ENCODE measurements around the gene TAS1R3. TPM values are rescaled to one million over a fixed set of nuclear protein-coding genes. Genes with fewer than 3 reads are reported as not detected.
"Not testable (repeated sequence)": the region's sequence is repeated elsewhere in the genome, so short reads cannot be mapped to it uniquely, and the experiment has no call there.

Gene TAS1R3
- total RNA-seq, 1 donor from 2014 or later: 0.40 TPM

DNA sequence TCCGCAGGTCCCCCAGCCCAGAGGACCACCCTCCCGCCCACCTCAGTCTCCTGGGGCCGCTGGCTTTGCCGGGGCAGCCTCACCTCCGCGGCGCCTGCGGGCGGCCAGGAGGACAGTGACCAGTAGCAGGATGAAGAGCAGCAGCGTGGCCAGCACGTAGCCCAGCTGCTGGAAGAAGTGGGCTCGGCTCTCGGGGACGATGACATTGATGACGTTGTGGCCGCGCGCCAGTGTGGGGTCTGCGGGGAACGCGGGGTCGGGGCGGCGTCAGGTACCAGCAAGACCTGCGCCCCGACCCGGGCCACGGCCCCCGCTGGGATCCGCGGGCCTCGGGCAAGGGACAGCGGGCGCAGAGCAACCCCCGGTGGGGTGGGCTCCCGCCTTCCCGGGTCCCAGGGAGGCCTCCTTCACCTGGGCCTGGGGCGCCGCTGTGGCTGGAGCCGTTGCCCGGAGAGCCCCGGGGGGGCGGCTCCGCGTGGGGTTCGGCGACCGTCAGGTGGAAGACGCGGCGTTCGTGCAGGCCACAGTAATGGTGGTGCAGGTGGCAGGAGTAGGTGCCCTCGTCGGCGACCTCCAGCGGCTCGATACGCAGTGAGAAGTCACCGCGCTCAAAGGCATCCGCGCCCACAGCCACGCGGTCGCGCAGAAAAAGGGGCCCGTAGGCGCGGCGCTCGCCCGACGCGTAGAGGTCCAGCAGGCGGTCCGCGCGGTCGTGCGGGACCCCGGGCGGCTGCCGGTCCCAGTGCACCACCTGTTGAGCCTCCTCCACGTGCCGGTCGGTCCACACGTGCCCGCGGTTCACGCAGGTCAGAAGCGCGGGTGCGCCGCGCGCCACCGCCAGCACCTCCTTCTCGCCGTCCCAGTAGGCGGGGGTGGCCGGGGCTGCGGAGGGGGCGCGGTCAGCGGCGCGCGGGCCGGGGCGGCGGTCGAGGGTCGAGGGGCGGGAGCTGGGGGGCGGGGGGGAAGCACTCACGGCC is 23.5 kb downstream of the TAS1R3 start:
- no peak for DNase-seq (ENCODE audit: low spot score)

DNA sequence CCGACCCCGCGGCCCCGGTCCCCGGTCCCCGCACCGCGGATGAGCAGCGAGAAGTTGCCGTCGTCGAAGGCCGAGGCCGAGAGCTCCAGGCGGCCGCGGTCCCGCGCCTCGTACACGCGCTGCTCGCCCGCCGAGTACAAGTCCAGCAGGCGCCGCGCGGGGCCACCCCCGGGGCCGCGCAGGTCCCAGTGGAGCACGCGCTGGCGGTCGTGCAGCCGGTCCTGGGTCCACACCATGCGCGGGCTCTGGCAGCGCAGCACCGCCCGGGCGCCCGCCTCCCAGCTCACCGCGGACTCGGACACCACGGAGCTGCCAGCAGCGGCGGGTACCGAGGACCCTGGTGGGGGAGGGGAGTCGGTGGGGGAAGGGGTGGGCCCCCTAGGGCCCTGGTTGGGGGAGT is 24.3 kb downstream of the TAS1R3 start:
- DNase-seq (ENCODE audit: low spot score): no peak

DNA sequence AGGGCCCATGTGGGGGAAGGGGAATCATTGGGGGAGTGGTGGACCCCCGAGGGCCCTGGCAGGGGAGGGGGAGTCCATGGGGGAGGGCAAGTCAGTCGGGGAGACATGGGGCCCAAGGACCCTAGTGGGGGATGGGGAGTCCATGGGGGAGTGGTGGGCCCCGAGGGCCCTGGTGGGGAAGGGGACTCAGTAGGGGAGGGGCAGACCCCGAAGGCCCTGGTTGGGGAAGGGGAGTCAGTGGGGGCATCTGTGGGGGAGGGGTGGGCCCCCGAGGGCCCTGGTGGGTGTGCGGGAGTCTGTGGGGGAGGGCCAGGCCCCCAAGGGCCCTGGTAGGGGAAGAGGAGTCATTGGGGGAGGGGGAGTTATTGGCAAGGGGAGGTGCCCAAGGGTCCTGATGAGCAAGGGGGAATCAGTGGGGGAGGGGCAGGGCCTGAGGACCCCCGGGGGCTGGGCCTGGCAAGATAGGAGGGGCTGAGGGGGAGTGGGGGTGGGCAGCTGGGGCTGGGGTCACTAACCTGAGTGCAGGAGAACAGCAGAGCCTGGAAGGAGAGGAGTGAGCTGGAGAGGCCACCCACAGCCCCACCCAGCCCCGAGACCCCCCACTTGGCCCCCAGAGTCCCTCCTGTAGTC is 25.2 kb downstream of the TAS1R3 start:
- no peak for DNase-seq (ENCODE audit: low spot score)

DNA sequence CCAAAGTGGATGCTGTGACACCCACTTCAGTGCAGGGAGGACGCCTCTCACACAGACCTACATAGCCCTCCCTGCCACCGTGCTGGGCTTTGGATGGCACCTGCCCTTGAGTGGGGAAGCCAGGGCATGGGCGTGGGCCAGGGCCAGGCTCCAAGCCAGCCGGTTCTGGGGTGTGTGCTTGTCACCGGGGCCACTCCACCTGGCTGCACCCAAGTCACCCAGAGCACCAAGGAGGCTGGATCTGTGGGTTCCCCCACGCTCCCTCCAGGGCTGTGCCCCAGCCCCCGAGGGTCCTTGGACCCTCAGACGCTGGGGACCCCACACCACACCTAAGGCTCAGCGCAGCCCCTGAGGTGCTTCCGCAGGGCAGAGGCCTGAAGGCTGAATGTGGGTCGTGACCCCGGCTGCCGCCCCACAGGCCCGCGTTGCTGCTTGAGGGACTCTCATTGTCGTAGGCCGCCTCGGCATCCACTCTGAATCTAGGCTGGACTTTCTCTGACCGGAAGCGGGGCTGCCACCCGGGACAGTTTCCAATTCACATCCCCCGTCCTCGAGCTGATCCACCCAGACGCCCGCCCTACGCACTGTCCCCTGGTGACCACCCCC is 25.8 kb downstream of the TAS1R3 start:
- DNase-seq (ENCODE audit: low spot score): no peak

GRCh38 chr1:1357871-1358432 is 26.9 kb downstream of the TAS1R3 start:
- DNase-seq (ENCODE audit: low spot score): no peak

DNA sequence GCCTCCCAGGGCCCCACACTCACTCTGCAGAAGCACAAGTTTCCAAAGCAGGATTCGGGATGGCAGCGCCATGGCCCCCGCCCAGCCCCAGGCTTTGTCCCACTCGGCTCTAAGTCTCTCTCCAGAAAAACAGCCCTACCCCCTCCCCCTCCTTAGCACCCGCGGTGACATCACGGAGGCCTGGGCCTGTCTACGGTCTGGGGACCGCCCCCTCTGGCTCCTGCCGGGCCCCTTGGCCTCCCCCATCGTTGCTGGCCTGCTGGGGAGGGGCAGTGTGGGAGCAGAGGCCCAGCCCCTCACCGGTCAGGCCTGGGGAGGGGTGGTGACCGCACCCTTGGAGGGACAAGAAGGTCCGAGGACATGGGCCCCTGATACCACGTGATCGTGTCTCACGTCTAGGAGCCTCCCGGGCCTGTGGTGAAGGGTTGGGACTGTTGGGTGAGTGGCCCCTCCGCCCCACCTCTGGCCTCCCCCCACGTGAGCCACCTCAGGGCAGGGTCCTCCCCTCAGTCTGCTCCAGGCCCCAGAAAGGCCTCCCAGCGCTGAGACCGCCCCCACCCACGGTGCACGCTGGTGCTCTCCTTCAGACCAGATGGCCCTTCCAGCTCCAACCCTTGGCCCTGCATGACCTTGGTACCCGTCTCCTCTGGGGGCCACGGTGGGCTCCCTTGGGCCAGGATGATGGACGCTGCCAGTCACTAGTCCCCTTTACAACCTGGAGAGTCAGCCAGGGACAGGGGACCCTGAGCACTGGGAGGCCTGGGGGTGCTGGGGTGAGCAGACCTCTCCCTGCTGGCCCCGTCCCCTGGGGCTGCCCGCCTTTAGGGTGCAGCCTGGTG is 27.6 kb downstream of the TAS1R3 start, which contains the start of gene MXRA8:
TSS of gene MXRA8 (minus strand) at position 123 of the 839 bp plus-strand sequence. CDS start at position 72, 51 bp downstream.
- peak; percentile 60 for DNase-seq (ENCODE audit: low spot score)

GRCh38 chr1:1359308-1359663 is 28.2 kb downstream of the TAS1R3 start:
- no peak for DNase-seq (ENCODE audit: low spot score)

DNA sequence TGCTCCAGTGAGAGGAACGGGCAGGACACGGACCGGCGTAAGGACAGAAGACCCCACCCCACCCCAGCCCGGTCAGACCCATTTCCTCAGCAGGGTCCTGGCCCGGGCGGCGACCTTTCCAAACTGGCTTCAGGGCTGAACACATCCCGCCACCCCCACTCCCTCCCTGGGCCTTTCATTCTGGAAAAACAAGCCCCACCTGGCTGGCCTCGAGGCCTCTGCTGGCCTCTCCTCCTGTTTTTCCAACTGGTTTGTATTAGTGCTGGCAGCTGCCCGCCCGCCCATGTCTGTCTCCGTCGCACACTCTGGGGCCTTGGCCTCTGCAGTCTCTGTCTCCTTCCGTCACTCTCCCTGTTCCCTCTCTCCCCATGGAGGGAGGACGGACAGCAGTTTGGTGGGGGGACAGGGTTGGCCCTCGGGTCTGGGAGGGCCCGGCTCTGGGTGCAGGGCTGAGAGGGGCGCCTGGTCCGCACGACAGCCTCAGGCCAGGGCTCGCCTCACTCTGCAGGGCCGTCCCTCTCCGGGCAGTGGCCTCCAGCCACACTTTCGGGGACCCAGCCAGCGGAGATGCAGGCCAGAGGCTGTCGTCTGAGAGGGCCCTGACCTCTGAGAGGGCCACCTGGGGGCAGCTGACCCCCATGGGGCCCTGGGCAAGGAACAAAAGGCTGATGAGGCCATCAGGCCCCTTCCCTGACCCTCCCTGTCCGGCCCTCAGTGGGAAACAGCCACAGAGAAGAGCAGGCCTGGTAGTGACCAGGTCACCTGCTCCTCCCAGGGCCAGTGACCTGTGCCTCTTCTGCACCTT is 28.8 kb downstream of the TAS1R3 start:
- no peak for DNase-seq (ENCODE audit: low spot score)

GRCh38 chr1:1360506-1361169 is 29.6 kb downstream of the TAS1R3 start:
- DNase-seq (ENCODE audit: low spot score): peak; percentile 40

DNA sequence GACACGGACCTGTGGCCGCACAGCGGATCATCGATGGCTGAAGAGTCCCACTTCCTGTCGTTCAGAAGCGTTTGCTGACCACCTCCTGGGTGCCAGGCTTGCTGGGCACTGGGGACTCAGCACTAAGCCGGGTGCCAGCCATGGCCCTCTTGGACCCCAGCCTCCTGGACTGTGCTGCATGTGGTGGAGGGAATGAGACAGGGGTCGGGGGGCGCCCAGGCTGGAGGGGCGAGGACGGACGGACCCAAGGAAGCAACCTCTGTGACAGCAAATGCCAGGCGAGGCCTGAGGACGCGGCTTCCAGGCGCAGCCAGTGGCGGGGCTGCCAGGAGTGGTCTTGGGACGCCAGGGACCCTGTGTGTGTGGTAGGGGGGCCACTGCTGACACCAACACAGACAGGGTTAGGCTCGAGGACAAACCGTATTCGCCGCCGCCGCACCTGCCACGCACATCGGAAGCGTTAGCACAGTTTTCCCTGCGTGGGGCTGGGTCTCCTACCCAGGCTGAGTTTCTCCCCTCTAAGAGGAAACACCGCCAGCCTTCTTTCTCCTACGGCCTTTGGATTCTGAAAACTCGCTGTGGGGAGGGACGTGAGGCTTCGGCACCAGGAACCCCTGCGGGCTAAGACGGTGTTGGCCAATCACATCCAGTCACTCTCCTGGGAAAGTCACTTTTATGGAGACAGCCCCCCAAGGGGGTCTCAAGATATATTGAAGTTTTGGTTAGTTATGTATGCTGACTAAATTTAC is 30.3 kb downstream of the TAS1R3 start:
- DNase-seq (ENCODE audit: low spot score): no peak

DNA sequence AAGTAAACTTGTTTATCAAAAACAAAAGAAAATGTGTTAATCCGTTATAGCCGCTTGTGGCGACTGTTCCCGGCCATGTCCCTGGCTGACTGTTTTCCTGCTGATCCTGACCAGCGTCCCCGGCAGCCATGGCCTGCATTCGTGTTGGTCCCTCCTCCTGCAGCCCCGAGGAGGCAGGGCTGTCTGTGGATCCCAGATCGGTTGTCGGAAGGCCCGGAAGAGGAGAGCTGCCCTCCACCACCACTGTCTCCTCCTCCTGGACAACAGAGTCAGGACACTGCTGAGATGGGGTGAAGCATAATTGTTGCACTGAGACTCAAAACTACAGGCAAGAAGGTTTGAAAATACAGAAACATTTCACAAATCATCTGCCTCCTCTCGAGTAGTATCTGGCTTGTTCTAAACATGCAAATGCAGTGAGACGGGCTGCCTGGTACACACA is 30.9 kb downstream of the TAS1R3 start:
- no peak for DNase-seq (ENCODE audit: low spot score)

GRCh38 chr1:1364266-1364665 is 33.2 kb downstream of the TAS1R3 start:
- DNase-seq (ENCODE audit: low spot score): no peak

DNA sequence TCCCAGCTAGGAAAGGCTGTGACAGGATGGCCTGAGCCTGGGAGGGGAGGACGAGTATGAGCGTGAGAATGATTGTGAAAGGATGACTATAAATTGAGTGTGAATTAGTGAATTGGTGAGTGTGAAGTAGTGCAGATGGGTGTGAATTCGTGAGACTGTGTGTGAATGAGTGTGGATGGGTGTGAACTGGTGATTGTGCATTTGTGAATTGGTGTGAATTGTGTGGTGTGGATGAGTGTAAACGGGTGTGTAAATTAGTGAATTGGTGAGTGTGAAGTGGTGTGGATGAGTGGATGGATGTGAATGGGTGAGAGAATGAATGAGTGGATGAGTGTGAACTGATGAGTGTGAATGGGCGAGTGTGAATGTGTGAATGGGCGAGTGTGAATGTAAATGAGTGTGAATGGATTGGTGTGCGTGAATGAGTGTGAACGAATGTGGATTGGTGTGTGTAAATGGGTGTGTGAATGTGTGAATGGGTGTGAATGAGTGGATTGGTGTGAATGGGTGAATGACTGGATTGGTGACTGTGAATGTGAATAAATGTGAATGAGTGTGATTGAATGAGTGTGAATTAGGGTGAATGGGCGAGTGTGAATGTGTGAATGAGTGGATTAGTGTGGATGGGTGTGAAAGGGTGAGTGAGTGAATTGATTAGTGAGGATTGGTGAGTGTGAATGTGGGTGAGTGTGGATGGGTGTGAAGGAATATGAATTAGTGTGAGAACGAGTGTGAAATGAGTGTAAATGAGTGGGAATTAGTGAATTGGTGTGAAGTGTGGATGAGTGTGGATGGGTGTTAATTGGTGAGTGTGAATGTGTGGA is 35.0 kb downstream of the TAS1R3 start:
- DNase-seq (ENCODE audit: low spot score): no peak

DNA sequence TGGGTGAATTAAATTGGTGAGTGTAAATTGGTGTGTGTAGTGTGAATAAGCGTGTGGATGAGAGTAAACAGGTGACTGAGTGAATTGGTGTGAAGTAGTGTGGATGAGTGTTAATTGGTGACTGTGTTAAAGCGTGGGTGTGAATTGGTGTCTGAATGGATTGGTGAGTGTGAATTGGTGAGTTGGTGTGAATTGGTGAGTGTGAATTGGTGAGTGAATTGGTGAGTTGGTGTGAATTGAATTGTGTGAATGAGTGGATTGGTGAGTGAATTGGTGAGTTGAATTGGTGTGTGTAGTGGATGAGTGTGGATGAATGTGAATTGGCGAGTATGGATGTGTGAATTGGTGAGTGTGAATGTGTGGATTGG is 35.6 kb downstream of the TAS1R3 start:
- DNase-seq (ENCODE audit: low spot score): no peak

DNA sequence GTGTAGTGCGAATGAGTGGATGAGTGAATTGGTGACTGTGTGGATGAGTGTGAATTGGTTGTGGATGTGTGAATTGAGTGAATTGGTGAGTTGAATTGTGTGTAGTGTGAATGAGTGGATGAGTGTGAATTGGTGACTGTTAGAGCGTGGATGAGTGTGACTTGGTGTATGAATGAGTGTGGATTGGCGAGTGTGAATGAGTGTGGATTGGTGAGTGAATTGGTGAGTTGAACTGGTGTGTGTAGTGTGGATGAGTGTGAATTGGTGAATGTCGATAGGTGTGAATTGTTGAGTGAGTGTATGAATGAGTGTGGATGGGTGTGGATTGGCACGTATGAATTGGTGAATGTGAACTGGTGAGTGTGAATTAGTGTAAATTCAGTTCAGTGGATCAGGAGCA is 36.2 kb downstream of the TAS1R3 start:
- no peak for DNase-seq (ENCODE audit: low spot score)

DNA sequence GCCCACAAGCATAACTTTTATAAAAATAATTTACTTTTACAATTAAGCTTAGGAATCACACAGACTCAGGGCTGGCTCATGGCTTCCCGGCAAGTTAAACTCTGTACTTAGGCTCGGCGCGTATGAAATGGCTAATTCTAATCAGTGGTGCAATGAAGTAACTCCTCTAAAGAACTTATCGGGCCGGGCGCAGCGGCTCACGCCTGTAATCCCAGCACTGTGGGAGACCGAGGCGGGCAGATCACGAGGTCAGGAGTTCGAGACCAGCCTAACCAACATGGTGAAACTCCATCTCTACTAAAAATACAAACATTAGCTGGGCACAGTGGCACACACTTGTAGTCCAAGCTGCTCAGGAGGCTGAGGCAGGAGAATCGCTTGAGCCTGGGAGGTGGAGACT is 39.0 kb downstream of the TAS1R3 start:
- not testable (repeated sequence) for DNase-seq (ENCODE audit: low spot score)

DNA sequence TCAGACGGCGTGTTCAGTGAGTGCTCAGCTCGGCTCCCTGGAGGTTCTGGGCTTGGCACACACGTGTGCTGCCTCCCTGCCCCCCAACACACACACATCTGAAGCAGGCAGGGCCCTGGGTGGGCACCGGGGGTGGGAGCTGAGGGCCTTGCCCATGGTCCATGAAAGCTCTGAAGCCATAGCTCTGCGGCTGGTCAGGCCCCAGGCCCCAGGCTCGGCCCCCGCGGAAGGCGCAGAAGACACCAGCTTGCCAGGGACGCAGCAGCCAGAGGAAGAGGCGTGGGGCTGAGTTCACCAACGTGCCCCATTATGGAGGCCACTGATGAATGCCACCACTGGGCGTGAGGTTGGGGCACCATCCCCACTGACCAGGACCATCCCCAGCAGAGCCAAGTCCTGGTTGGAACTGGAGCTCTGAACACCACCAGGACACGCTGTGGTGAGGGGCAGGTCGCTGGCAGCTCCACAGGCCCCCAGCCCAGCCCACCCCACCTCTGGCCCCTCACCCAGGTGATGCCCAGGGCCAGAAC is 39.8 kb downstream of the TAS1R3 start:
- no peak for DNase-seq (ENCODE audit: low spot score)

DNA sequence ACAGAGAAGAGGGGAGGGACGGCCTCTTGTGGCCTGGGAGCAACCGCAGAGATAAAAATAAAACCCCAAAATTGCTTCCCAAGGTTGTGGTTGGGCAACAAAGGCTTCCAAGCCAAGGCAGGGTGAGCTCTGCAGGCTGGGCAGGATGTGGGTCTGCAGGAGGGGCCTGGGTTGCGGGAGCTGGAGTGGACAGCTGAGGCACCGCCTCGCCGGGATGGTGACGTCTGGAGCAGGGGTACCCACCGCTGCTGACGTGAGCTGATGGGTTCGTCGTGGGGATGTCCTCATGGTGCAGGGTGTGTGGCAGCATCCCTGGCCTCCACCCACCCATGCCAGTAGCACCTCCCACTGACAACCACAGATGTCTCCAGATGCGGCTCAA is 40.3 kb downstream of the TAS1R3 start:
- no peak for DNase-seq (ENCODE audit: low spot score)
